H1 (cell line): Measurements from ENCODE around the gene BSN.

ENCODE experiments used
- CTCF ChIP-seq, 3 experiments: IDR thresholded peaks; 1 replicate in 2 of 3; 2 replicates in 1 of 3; pipeline versions ENCODE4 v1.5.1 to v1.6.1; 2011; ENCODE audit warnings: low read length in 3 of 3, mild to moderate bottlenecking in 3 of 3, inconsistent platforms in 2 of 3, low read depth in 1 of 3, moderate library complexity in 1 of 3; ENCODE audit not compliant: insufficient read depth in 1 of 3; ENCODE audit errors: control extremely low read depth in 1 of 3
- EP300 ChIP-seq, 2 experiments: IDR thresholded peaks; 1 replicate in 1 of 2; 2 replicates in 1 of 2; pipeline ENCODE4 v1.6.1; 2011 to 2012; ENCODE audit warnings: low read depth in 2 of 2, low read length in 2 of 2, mild to moderate bottlenecking in 2 of 2, borderline replicate concordance in 1 of 2, inconsistent platforms in 1 of 2, moderate library complexity in 1 of 2
- POLR2A ChIP-seq, 2 experiments: IDR thresholded peaks; 1 replicate in 1 of 2; 2 replicates in 1 of 2; pipeline ENCODE4 v1.6.1; 2011; ENCODE audit warnings: low read depth in 2 of 2, low read length in 2 of 2, mild to moderate bottlenecking in 2 of 2; ENCODE audit errors: control extremely low read depth in 1 of 2

GRCh38 chr3:49567406-49567805, 13.1 kb downstream of the BSN start:
- no peak for TF ChIP-seq CTCF (IDR thresholded peaks at IDR 0.05; ENCODE audit: control extremely low read depth in 1 of 3, insufficient read depth in 1 of 3, low read depth in 1 of 3, low read length in 3 of 3)
- no peak for TF ChIP-seq POLR2A (IDR thresholded peaks at IDR 0.05; ENCODE audit: control extremely low read depth in 1 of 2, low read depth in 2 of 2, low read length in 2 of 2)
- TF ChIP-seq EP300 (IDR thresholded peaks at IDR 0.05; ENCODE audit: borderline replicate concordance in 1 of 2, low read depth in 2 of 2, low read length in 2 of 2) = no peak
